ENCODE results near the gene NSD1. TPM values are rescaled to one million over a fixed set of nuclear protein-coding genes. Genes with fewer than 3 reads are reported as not detected.

The NSD1 gene
- total and polyA plus RNA-seq, 7 donors = 6.0 to 56.2 (median 38.5) TPM

- Histone ChIP-seq H3K27me3 (ENCODE audit: insufficient read depth in 3 of 3, low read length in 2 of 3) (no peaks in the 10 kb centered on the region), H3K27ac (no peak overlapping the region), H3K36me3 (ENCODE audit: insufficient read depth in 1 of 2, low read depth in 1 of 2) (peaks cover 0 to 10% of the 10 kb centered on the region in 2 donors), H3K4me3 (no peak overlapping the region), H3K4me1 (peaks cover 36% of the 10 kb centered on the region), H3K9me3 (no peaks in the 10 kb centered on the region)
- no peak for DNase-seq
- intact Hi-C loops (cut with DNase I) = no loop called here
- WGBS, 3 donors = 95 to 98% (median 96%) methylated on average over 3 of the region's 3 CpGs
- TF ChIP-seq CTCF (IDR thresholded peaks at IDR 0.05) = no peak
- ATAC-seq = no peak
Observed at GRCh38 chr5:177228751-177229150, 95.2 kb downstream of the NSD1 start.

GRCh38 chr5:177230660-177231059 lies 97.1 kb downstream of the NSD1 start:
- Histone ChIP-seq H3K27ac (no peak overlapping the region), H3K27me3 (ENCODE audit: insufficient read depth in 3 of 3, low read length in 2 of 3) (no peaks in the 10 kb centered on the region), H3K36me3 (ENCODE audit: insufficient read depth in 1 of 2, low read depth in 1 of 2) (peaks cover 0 to 3% of the 10 kb centered on the region in 2 donors), H3K4me1 (peaks cover 46% of the 10 kb centered on the region), H3K9me3 (no peaks in the 10 kb centered on the region), H3K4me3 (no peak overlapping the region)
- no peak for DNase-seq
- no peak for TF ChIP-seq CTCF (IDR thresholded peaks at IDR 0.05)
- no peak for ATAC-seq
- intact Hi-C loops (cut with DNase I) = no loop called here
- 85 to 91% (median 89%) methylated on average over 6 of the region's 6 CpGs for WGBS, 3 donors

GRCh38 chr5:177231479-177232250 lies 98.1 kb downstream of the NSD1 start:
- intact Hi-C loops (cut with DNase I) = no loop called here
- DNase-seq (no peak), ATAC-seq (no peak)
- Histone ChIP-seq H3K4me1 (peaks cover 46% of the 10 kb centered on the region), H3K4me3 (no peak overlapping the region), H3K27ac (no peak overlapping the region), H3K27me3 (ENCODE audit: insufficient read depth in 3 of 3, low read length in 2 of 3) (no peaks in the 10 kb centered on the region), H3K36me3 (ENCODE audit: insufficient read depth in 1 of 2, low read depth in 1 of 2) (peaks cover 0 to 5% of the 10 kb centered on the region in 2 donors), H3K9me3 (no peaks in the 10 kb centered on the region)
- TF ChIP-seq CTCF (IDR thresholded peaks at IDR 0.05) = no peak
- 79 to 95% (median 82%) methylated on average over 11 of the region's 11 CpGs for WGBS, 3 donors

- TF ChIP-seq CTCF (IDR thresholded peaks at IDR 0.05) = no peak
- Histone ChIP-seq H3K36me3 (ENCODE audit: insufficient read depth in 1 of 2, low read depth in 1 of 2) (peaks cover 0 to 12% of the 10 kb centered on the region in 2 donors), H3K9me3 (no peaks in the 10 kb centered on the region), H3K4me3 (no peak overlapping the region), H3K27me3 (ENCODE audit: insufficient read depth in 3 of 3, low read length in 2 of 3) (no peaks in the 10 kb centered on the region), H3K4me1 (peaks cover 43% of the 10 kb centered on the region), H3K27ac (peak overlapping the region; percentile 31)
- ATAC-seq (no peak), DNase-seq (no peak)
- WGBS, 3 donors = 40 to 58% (median 42%) methylated on average over 4 of the region's 4 CpGs
- intact Hi-C loops (cut with DNase I) = no loop called here
Observed at GRCh38 chr5:177232358-177232757, 98.8 kb downstream of the NSD1 start.
